GM03348 (cell line): ENCODE measurements around the gene MKS1.

Experiments used
- DNase-seq: peaks from one replicate; pipeline ENCODE4 v3.0.0; 2012; ENCODE audit warnings: low spot score

The MKS1 gene

DNA sequence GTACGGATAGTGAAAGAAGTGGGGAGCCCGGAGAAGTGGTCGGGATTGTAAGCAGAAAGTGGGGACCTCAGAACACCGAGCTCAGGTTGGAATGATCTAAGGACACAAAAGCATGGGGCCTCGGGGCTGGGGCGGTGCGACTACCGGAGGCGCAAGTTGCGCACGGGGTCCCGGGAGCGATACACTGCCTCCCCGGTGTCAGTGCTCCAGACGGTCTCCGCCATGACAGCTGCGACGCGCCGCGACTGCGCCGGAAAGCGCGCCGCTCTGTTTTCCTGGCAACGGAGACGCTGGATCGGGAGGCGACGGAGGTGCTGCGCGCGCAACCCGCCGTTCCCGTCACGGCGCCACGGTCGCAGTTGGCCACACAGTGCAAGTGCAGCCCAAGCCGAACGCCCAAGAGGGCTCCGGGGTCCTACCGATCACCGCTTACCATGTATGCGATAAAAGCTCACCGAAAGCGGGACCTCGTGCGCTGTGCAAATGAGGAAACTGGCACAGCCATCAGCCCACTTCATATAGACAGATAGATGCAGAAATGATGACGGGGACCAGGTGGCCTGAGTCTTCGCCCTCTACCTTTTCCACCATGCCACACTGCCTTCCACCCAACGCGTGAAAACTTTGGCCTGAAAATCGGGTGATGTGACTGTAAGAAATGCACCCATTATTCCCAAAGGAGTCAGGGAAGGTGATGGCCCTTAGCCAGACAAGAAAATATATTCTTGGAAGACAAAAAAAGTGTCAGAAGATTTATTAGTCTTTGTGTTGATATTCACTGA lies at the start of gene MKS1:
Gene MKS1, minus strand, starts transcription at position 249 of the 782 bp plus-strand sequence. Its CDS starts 25 bp downstream, at position 224.
- DNase-seq, result peak; percentile 100

DNA sequence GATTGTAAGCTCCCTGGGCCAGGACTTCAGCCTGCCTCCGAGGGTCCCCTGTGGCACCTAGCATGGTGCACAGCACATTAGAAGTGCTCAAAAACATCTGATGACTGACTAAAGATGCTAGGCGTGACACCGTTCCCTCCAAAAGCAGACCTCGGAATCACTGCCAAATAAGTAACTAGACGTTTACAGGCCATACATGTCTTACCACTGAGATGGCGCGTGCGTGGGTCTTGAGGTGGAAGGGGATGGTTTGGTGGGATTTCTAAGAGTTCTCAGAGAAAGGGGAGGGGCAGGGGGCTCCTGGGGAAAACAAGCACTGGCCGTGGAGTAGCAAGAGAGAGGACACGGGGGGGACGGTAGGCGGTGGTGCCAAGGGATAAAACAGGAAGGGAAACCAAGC lies 49.3 kb upstream of the MKS1 start:
- DNase-seq, result no peak

DNA sequence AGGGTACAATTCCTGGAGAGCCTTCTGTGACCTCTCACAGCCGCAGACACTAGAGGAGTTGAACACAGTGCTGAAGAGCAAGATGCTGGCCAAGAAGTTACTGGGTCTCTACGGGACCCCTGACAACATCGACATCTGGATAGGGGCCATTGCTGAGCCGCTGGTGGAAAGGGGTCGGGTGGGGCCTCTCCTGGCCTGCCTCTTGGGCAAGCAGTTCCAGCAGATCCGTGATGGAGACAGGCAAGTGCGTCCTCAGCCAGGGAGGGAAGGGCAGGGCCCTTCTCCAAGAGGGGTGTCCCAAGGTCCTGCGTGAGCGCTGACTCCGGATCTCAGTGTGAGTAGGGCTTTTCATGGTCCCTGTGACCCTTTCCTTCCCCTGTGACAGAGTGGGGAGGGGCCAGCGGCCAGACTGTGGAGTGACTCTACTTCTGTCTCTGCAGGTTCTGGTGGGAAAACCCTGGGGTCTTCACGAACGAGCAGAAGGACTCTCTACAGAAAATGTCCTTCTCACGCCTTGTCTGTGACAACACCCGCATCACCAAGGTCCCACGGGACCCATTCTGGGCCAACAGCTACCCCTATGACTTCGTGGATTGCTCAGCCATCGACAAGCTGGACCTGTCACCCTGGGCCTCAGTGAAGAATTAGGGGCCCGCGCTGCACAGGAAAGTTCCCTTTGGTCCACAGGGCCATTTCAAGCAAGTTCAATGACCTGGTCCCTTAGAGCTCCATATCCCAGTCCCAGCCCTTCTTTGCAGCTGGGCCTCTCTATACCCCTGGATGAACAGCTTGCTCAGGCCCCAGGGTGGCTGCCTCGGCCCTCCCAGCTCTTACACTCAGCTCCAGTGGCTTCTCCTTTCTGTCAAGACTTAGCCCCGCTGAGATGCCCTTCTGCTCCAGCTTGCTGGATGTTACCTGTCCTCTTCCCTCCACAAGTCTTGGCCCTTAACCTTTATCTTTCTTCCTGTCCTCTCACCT lies 48.6 kb upstream of the MKS1 start:
- no peak for DNase-seq

DNA sequence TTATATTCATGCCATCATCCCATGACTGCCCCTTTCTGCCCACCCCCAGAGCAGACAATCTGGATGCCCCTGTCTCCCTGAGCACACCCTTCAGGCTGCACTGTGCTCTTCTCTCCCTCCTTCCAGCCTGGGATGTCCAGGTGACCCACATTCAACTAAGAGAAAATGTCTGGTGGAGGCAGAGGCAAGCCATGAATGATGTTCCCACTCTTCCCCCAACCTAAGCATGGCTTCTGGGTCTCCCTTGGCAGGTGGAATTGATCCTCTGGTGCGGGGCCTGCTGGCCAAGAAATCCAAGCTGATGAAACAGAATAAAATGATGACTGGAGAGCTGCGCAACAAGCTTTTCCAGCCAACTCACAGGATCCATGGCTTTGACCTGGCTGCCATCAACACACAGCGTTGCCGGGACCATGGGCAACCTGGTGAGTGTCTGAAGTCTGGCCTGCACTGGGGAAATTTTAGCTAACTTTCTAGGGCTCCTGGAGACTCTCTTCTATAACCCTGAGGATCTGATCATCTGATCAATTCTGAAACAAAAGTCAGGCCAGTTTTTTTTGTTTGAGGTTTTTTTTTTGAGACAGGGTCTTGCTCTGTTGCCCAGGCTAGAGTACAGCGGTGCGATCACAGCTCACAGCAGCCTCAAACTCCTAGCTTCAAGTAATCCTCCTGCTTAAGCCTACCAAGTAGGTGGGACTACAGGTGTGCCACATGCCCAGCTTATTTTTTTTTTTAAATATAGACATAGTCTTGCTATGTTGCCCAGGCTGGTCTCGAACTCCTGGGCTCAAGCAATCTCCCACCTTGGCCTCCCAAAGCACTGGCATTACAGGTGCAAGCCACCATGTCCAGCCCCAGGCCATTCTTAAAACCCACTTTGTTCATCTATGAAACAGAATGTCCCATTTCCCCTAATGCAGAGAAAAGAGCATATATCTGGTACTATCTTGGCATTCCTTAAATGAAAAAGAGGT lies 47.1 kb upstream of the MKS1 start:
- DNase-seq, result no peak

DNA sequence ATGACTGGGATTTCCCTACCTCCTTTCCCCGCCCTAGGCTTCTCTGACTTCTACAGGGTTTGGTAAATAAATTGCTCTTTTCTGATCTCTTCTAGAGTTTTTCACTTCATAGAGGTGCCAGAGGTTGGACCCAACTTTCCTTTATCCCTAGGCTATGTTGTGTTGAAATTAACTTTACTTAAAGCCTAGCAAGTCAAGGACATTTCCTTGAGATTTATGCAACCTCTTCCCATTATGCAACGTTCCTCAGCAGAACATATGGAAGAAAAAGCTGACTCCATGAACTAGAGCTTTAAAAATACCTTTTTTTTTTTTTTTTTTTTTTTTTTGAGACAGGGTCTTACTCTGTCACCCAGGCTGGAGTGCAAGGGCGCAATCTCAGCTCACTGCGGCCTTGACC lies 46.2 kb upstream of the MKS1 start:
- no peak for DNase-seq

DNA sequence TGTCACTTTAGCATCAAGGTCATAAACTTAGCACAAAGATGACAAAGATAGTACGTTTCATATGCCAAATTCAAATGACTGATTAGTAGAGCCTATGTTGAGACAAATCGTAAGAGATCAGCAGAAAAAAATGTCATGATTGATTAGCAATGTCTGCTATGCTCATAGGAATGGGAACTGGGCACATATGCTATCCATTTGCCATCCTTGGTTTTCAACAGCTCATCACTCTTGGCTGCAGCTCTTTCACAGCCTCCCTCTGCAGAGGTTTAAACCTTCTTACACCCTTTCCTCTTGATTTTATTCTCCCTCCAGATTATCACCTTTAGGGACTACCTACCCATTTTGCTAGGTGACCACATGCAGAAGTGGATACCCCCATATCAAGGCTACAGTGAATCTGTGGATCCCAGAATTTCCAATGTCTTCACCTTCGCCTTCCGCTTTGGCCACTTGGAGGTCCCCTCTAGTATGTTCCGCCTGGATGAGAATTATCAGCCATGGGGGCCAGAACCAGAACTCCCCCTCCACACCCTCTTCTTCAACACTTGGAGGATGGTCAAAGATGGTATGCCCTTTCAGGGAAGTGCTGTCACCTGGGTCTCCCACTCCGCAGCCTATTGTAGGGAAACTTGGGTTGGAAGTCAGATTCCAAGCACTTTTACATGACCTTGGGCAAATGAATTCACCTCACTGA lies 45.5 kb upstream of the MKS1 start:
- DNase-seq, result no peak

DNA sequence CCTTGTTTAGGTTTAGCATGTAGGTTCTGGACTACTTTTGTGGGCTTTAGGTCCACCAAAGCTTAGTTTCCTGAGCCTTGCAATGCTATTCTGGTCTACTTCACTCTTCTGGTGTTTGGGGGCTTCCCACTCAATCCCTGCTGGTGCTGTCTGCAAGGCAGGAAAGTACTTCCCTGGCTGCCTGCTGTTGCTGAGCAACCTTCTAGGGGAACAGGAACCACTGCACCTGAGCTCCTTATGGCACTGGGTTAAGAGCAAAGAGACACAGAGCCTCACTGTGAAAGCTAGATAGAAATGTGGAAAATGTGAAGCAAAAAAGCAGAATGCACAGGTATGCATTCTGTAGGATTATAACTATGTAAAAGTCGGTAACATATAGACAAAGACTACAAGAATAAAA lies 44.7 kb upstream of the MKS1 start:
- DNase-seq, result no peak

DNA sequence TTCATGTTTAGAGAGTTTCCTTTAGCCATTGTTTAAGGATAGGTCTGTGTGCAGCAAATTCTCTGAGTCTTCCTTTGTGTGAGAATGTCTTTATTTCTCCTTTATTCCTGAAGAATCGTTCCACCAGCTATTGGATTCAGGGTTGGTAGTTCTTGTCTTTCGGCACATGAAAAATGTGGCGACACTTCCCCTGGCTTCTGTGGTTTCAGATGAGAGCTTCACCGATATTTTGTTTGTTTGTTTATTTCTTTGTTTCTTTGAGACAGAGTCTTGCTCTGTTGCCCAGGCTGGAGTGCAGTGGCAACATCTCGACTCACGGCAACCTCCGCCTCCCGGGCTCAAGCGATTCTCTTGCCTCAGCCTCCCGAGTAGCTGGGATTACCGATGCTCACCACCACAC lies 43.1 kb upstream of the MKS1 start:
- no peak for DNase-seq

DNA sequence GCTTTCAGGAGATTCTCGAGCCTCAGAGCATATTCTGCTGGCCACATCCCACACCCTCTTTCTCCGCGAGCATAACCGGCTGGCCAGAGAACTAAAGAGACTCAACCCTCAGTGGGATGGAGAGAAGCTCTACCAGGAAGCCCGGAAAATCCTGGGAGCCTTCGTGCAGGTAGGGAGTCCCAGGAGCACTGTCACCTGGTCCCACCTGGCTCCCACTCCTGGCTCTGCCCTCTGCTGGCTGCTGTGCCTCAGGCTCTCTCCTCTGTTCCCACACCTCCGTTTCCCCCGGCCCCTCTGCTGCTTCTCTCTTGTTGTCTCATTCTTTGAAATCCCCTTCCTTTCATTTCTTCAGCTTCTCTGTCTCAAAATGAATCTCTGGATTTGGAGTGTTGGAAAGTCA lies 35.7 kb upstream of the MKS1 start:
- DNase-seq, result no peak

DNA sequence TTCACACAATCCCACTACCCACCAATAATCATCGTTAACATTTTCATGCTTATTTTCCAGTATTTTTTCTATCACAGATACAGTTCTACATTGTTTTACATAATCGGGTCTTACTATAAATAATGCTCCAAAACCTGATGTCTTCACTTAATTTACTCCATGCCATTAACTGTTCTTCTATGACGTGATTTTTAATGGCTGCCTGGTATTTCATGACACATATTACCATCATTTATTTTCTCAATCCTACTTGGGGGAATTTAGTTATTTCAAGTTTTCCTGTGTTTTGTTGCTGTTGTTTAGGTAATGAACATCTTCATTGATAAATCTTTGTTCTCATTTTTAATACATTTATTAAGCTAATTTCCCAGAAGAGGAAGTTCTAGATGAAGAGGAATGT lies 34.0 kb upstream of the MKS1 start:
- no peak for DNase-seq

DNA sequence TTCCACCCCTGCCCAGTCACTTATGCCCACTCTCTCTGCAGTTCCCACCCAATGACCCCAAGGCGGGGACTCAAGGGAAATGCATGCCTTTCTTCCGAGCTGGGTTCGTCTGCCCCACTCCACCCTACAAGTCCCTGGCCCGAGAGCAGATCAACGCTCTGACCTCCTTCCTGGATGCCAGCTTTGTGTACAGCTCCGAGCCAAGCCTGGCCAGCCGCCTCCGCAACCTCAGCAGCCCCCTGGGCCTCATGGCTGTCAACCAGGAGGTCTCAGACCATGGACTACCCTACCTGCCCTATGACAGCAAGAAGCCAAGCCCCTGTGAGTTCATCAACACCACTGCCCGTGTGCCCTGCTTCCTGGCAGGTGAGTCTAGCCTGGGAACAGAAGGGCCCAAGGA lies 33.1 kb upstream of the MKS1 start:
- DNase-seq, result no peak

DNA sequence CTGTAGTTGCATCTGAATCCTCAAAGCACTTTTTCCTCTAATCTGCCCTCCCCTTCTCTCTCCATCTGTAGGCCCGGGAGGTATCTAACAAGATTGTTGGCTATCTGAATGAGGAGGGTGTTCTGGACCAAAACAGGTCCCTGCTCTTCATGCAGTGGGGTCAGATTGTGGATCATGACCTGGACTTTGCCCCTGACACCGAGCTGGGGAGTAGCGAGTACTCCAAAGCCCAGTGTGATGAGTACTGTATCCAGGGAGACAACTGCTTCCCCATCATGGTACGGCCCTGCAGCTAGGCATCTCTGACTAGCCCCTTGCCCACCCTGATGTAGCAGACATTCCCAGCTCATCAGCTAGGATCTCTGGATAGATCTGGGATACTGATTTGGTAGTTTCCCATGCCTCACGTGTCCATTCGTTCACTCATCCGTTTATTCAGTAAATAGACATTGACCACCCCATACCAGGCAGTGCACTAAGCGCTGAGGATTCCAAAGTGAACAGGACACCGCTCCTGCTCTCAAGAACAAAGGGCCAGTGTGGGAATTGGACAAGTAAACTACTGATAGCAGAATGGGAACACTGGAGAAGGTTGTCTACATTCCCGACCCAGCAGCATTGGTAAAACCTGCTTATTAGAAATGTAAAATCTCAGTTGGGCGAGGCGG lies 31.4 kb upstream of the MKS1 start:
- no peak for DNase-seq

DNA sequence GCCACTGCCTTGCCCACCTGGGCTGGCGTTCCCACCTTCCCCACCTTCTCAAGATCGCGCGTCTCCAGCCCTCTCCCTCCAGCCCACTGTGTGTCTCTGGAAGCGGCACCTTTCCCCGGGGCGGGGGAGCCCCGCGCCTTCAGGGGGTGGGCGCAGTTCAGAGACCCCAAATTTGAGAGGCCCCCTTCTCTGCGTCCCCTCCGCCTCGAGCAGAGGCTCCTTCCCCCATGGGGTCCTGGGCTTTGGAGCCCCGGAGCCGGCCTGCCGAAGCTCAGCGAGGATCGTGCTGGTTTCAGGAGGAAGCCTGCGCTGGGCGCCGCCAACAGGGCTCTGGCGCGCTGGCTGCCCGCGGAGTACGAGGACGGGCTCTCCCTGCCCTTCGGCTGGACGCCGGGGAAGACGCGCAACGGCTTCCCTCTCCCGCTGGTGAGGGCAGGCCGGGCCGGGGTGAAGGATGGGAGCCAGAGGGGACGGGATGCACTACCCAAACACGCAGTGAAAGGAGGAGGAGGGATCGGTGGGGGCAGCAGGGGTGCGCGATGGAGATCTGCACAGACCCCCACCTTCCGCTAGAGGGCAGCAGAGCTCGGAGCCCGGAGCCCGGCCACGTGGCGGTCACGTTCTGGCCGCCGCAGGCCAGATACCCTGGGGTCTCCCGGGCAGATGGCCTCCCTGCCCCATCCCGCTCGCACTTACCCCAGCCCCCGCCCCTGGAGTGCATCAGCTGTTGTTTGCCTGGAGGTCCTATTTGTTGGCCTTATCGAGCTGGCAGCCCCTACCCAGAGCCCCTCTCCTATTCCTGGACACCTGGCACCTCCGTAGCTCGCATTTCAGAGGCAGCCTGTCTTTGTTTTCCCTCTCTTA lies 30.4 kb upstream of the MKS1 start:
- peak; percentile 95 for DNase-seq

DNA sequence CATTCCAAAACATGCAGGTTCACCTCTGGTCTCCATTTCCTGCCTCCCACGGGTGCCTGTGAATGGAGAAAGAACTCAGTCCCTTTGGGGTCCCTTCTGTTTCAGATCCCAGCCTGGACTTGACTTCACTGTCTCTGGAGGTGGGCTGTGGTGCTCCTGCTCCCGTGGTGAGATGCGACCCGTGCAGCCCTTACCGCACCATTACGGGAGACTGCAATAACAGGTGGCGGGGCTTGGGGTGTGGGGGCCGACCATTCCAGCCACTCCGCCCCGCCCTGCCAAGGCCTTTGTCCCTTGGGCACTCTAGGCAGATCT lies 29.9 kb upstream of the MKS1 start:
- DNase-seq, result no peak

DNA sequence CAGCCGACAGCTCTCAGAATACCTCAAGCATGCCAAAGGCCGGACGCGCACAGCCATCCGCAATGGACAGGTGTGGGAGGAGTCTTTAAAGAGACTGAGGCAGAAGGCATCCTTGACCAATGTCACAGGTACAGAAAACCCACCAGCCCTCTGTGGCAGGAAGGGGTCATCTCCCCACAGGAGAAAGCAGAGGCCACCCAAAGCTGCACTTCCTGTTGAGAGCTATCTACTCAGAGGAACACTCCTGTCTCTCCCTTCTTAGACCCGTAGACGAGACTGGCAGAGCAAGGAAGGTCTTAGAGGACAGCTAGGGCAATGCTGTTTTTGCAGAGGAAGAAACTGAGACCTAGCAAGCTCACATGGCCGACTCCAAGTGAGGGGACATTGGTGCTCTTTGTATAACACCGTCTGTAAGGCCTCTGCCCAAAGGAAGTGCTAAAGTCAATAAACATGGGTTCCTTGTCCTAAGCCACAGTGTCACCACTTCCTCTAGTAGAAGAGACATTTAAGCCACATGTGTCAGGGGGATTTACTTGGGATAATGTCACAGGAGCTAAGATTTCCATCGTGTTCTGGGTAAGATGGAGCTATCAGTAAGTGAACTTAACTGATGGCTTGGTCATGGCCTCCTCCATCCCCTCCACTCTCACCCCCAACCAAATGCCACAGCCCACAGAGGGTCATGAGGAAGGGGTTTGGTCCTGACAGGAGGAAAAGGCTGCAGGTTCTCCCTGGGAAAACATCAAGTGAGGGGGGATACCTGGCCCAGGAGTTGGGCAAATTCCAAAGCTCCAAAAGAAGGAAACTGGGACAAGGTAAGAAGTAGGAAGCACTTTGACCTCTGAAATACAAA lies 28.7 kb upstream of the MKS1 start:
- no peak for DNase-seq

DNA sequence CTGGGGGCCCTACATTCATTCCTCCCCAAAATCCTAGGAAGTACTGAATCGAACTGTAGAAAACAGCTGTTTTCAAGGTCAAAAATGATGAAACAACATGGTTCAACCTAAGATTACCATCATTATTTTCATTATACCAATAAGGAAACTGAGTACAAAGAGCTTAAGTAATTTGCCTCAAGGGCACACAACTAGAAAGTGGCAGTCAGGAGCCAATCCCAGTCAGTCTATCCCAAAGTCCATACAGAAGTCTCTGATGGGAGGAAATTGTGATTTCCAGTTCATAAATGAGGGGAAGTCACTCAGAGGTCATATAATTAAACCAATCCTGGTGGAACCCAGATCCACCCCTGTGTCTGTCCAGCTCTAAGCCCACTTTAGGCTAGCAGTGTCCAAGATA lies 27.7 kb upstream of the MKS1 start:
- no peak for DNase-seq

DNA sequence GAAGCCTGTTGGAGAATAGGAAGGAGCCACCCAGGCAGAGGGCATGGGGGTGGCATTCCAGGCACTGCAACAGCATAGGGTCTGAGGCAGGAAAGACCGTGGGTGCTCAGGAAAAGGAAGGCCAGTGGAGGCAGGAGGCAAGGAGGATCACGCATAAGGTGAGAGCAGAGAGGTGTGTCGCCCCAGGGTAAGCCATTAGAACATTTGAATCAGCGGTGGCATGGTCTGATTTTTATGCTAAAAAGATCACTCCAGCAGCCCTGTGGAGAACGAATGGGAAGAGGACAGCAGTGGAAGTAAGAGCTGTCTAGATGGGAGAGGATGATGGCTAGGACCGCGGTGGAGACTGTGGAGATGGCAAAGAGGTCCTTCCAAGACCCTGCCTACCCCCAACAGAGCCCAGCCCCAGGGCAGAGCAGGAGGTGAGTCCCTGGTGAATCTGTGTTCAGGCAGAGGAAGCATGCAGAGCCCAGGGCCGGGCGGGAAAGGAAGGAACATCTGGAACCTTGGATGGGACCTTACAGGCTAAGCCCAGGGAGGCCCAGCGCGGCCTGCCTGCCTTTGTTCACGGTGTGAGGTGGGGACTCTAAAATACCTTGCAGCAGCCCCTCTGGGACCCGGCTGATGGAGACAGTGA lies 27.2 kb upstream of the MKS1 start:
- DNase-seq, result no peak

DNA sequence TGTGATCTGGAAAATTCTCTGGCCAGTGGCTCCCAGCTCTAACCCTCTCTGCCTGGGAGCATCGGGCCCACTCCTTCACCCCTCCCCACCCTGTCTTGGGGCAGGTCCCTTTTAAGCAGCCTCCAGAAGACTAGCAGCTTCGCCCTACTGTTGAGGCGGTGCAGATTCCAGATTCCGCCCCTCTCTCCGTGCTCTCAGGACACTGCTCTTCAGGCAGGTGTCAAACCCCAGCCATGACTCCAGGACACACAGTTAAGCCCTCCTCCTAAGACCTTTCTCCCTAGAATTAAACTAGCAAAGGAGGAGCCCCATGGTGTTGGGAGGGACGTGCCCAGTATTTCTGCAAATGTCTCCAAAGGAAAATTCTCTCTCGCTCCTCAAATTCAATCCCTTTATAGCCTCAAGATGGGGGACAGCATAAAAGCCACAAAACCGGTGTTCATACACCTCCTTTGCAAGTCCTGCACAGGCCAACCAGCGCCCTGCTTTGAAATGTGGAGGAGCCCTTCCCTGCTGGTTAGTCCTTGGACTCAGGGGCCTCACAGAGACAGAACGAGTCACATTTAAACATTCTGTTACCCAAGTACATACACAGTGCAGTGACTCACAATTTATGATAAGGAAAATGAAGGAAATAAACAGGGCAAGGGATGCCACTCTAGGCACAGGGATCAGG lies 26.5 kb upstream of the MKS1 start:
- no peak for DNase-seq
